HepG2 (cell line): Measurements from ENCODE around the gene SMARCE1. TPM values are rescaled to one million over a fixed set of nuclear protein-coding genes. Genes with fewer than 3 reads are reported as not detected.

ENCODE experiments used
- ATAC-seq: fragments of 200-7000 bp; cut with Tn5 transposase; 3 replicates; pipeline ENCODE4 v1.9.1; 2020; ENCODE audit warnings: mild to moderate bottlenecking, moderate library complexity
- BruUV-seq: library from RNA; stranded (reverse); fragments of 400-500 nt; replicated peaks from 2 replicates; lab custom pipeline; 2021; lab: Mats Ljungman, UMichigan
- CTCF ChIA-PET: fragments of 300-600 bp; formaldehyde crosslinking; extraction: SDS; loops from one replicate; lab custom pipeline; 2021; ENCODE audit warnings: low total read pairs, inconsistent platforms, low intra/inter-chr PET ratio; lab: Yijun Ruan, JAX
- POLR2A ChIA-PET: fragments of 350-600 bp; sonication (Branson Sonifier 250); formaldehyde crosslinking; loops from one replicate; lab custom pipeline; 2020; ENCODE audit warnings: antibody characterized with exemption, inconsistent platforms; lab: Yijun Ruan, JAX
- DNase-seq: peaks from one replicate; pipeline ENCODE4 v3.0.0-alpha.2; 2015; ENCODE audit warnings: low spot score
- FAIRE-seq: peaks from 3 replicates; lab custom pipeline; 2011; peaks lifted over from hg19 to GRCh38; lab: Jason Lieb, UNC
- H2AFZ ChIP-seq: one replicate; pipeline ENCODE4 v1.6.1; 2011; ENCODE audit warnings: low read length, inconsistent platforms
- H3K27ac ChIP-seq: fragments of 300-600 bp; 3 replicates; pipeline ENCODE4 v1.8.0; 2011; ENCODE audit warnings: mixed run types, mild to moderate bottlenecking, mixed read lengths, low read length, inconsistent platforms; ENCODE audit not compliant: insufficient read depth; ENCODE audit errors: extremely low read length
- H3K27me3 ChIP-seq, 2 experiments: fragments of 200-600 bp in 1 of 2; 2 replicates in 1 of 2; 3 replicates in 1 of 2; pipeline versions ENCODE4 v1.6.0 to v1.8.0; 2011; ENCODE audit warnings: low read length in 2 of 2, mild to moderate bottlenecking in 2 of 2, moderate library complexity in 2 of 2, inconsistent platforms in 1 of 2; ENCODE audit not compliant: insufficient read depth in 2 of 2, control insufficient read depth in 1 of 2
- H3K36me3 ChIP-seq, 2 experiments: fragments of 200-600 bp in 1 of 2; replicated peaks in 1 of 2; 2 replicates in 1 of 2; 3 replicates in 1 of 2; pipeline versions ENCODE4 v1.5.1 to v1.8.0; 2011; ENCODE audit warnings: low read length in 2 of 2, inconsistent platforms in 1 of 2; ENCODE audit not compliant: insufficient read depth in 2 of 2, control insufficient read depth in 1 of 2
- H3K4me1 ChIP-seq: 2 replicates; pipeline ENCODE4 v1.5.1; 2012; ENCODE audit warnings: low read length, inconsistent platforms; ENCODE audit not compliant: insufficient read depth
- H3K4me2 ChIP-seq: 2 replicates; pipeline ENCODE4 v1.6.0; 2011; ENCODE audit warnings: low read depth, low read length, inconsistent platforms
- H3K4me3 ChIP-seq, 3 experiments: fragments of 200-600 bp in 1 of 3; sonication (generic), shearing (Covaris generic) in 1 of 3; replicated peaks in 1 of 3; 2 replicates each; pipeline ENCODE4 v1.5.1; 2011 to 2016; ENCODE audit warnings: low read length in 3 of 3, inconsistent platforms in 2 of 3, low read depth in 2 of 3, mild to moderate bottlenecking in 2 of 3, control low read depth in 1 of 3, mixed read lengths in 1 of 3; ENCODE audit not compliant: insufficient read depth in 1 of 3
- H3K79me2 ChIP-seq: one replicate; pipeline ENCODE4 v1.6.1; 2011; ENCODE audit warnings: low read length, inconsistent platforms; ENCODE audit not compliant: insufficient read depth
- H3K9ac ChIP-seq: 2 replicates; pipeline ENCODE4 v1.6.0; 2011; ENCODE audit warnings: mild to moderate bottlenecking, low read depth, low read length, inconsistent platforms; ENCODE audit not compliant: insufficient read depth
- H3K9me3 ChIP-seq: 2 replicates; pipeline ENCODE4 v1.5.1; 2012; ENCODE audit warnings: mild to moderate bottlenecking, low read length
- H4K20me1 ChIP-seq: 2 replicates; pipeline ENCODE4 v1.6.0; 2011; ENCODE audit warnings: inconsistent platforms, mild to moderate bottlenecking, low read length, moderate library complexity; ENCODE audit not compliant: insufficient read depth
- KDM1A ChIP-seq: IDR thresholded peaks from 2 replicates; pipeline ENCODE4 v1.6.1; 2016; ENCODE audit warnings: missing compliant biosample characterization
- WGBS: methylation state at CpG from one replicate; pipeline ENCODE4 v1.1.6; 2017; ENCODE audit warnings: low lambda C conversion rate; 5-methylcytosine and 5-hydroxymethylcytosine counted together
- in situ Hi-C: cut with HindIII; loops from 2 replicates; pipeline ENCODE4 v1.10.0; 2017; ENCODE audit warnings: low pct_unique_long_range_greater_than_20kb; ENCODE audit not compliant: extremely low pct_ligation_motif_present
- intact Hi-C: fragments of 100-400 bp; cut with micrococcal nuclease; formaldehyde crosslinking; loops from one replicate; pipeline ENCODE4 v1.10.0; 2022; ENCODE audit not compliant: unreplicated experiment
- polyA plus RNA-seq, 8 experiments: library from polyadenylated mRNA; depleted of rRNA in 3 of 8; stranded (reverse) in 7 of 8; unstranded in 1 of 8; fragments of >200 nt; fragmentation: Illumina TruSeq in 4 of 8; extraction: Trizol in 4 of 8; gene quantifications; 2 replicates each; pipeline versions ENCODE4 v1.2.1 to v1.2.3, GENCODE V29; 2011 to 2016; ENCODE audit warnings: low read depth in 4 of 8, missing spikeins in 1 of 8, mixed read lengths in 1 of 8; ENCODE audit not compliant: insufficient read depth in 1 of 8
- total RNA-seq, 5 experiments: library from RNA; depleted of rRNA; stranded (reverse); fragments of >200 nt; fragmentation: Illumina TruSeq; extraction: Trizol; gene quantifications; 2 replicates each; pipeline ENCODE4 v1.2.3, GENCODE V29; 2016; ENCODE audit warnings: low read depth in 1 of 5
- TF ChIP-seq, protein P1 (sequence below): sonication (generic); formaldehyde crosslinking; IDR thresholded peaks from 2 replicates; pipeline ENCODE4 v1.5.1; 2020; ENCODE audit warnings: mild to moderate bottlenecking, missing genetic modification reagents, moderate library complexity

The SMARCE1 gene
- total and polyA plus RNA-seq, 2 of the 13 experiments (the other 11 are each of a cell fraction or from before 2014, with no cell fraction given), result 43.5 to 127 TPM

- Histone ChIP-seq H3K4me3 (no peak overlapping the region), H3K27ac (no peak overlapping the region), H3K9me3 (no peaks in the 10 kb centered on the region), H4K20me1 (no peaks in the 10 kb centered on the region), H3K79me2 (no peaks in the 10 kb centered on the region), H3K4me1 (peaks cover 24% of the 10 kb centered on the region), H3K9ac (no peak overlapping the region), H3K4me2 (no peak overlapping the region), H3K36me3 (no peaks in the 10 kb centered on the region), H3K27me3 (peaks cover 1 to 10% of the 10 kb centered on the region in 2 experiments; a peak in 3 of 5 replicates), H2AFZ (no peak overlapping the region)
- CTCF ChIA-PET, result no interaction called here
- DNase-seq (no peak), ATAC-seq (peak; percentile 22; the same call in 1 of the 3 replicates), FAIRE-seq (no peak)
- POLR2A ChIA-PET, result no interaction called here
- BruUV-seq, result no TSS peak
- in situ Hi-C loops, result no loop called here
- WGBS, result 61% methylated on average over 22 of the region's 22 CpGs
- intact Hi-C loops, result no loop called here
- TF ChIP-seq, protein P1, sequence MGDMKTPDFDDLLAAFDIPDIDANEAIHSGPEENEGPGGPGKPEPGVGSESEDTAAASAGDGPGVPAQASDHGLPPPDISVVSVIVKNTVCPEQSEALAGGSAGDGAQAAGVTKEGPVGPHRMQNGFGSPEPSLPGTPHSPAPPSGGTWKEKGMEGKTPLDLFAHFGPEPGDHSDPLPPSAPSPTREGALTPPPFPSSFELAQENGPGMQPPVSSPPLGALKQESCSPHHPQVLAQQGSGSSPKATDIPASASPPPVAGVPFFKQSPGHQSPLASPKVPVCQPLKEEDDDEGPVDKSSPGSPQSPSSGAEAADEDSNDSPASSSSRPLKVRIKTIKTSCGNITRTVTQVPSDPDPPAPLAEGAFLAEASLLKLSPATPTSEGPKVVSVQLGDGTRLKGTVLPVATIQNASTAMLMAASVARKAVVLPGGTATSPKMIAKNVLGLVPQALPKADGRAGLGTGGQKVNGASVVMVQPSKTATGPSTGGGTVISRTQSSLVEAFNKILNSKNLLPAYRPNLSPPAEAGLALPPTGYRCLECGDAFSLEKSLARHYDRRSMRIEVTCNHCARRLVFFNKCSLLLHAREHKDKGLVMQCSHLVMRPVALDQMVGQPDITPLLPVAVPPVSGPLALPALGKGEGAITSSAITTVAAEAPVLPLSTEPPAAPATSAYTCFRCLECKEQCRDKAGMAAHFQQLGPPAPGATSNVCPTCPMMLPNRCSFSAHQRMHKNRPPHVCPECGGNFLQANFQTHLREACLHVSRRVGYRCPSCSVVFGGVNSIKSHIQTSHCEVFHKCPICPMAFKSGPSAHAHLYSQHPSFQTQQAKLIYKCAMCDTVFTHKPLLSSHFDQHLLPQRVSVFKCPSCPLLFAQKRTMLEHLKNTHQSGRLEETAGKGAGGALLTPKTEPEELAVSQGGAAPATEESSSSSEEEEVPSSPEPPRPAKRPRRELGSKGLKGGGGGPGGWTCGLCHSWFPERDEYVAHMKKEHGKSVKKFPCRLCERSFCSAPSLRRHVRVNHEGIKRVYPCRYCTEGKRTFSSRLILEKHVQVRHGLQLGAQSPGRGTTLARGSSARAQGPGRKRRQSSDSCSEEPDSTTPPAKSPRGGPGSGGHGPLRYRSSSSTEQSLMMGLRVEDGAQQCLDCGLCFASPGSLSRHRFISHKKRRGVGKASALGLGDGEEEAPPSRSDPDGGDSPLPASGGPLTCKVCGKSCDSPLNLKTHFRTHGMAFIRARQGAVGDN (CRISPR knock-in tag), result peak; percentile 12; the same call in 1 of the 2 replicates
- no peak for TF ChIP-seq KDM1A (CRISPR knock-in tag)
These were observed 44.9 kb downstream of the SMARCE1 start for GRCh38 chr17:40602445-40603443.
